Neutrophil (primary cell): ENCODE measurements around the gene UPF2.

ENCODE experiments used
- H3K27ac ChIP-seq: fragments of 200-600 bp; sonication (generic); 2 replicates; pipeline ENCODE4 v1.5.1; 2016; ENCODE audit warnings: mild to moderate bottlenecking, moderate library complexity
- H3K27me3 ChIP-seq: fragments of 200-600 bp; sonication (generic); 2 replicates; pipeline ENCODE4 v1.6.0; 2016; ENCODE audit warnings: mild to moderate bottlenecking
- H3K36me3 ChIP-seq: fragments of 200-600 bp; sonication (generic); 2 replicates; pipeline ENCODE4 v1.5.1; 2017
- H3K4me1 ChIP-seq, 2 experiments: fragments of 200-600 bp in 1 of 2; sonication (generic) in 1 of 2; 1 replicate in 1 of 2; 2 replicates in 1 of 2; pipeline versions ENCODE4 v1.5.1 to v1.6.1; 2013 to 2016; ENCODE audit warnings: low read depth in 1 of 2, low read length in 1 of 2, mild to moderate bottlenecking in 1 of 2, moderate library complexity in 1 of 2; ENCODE audit not compliant: control insufficient read depth in 1 of 2, insufficient read depth in 1 of 2
- H3K4me3 ChIP-seq, 2 experiments: fragments of 200-600 bp in 1 of 2; sonication (generic) in 1 of 2; 1 replicate in 1 of 2; 2 replicates in 1 of 2; pipeline ENCODE4 v1.5.1; 2013 to 2016; ENCODE audit warnings: low read depth in 1 of 2, low read length in 1 of 2, mild to moderate bottlenecking in 1 of 2, moderate library complexity in 1 of 2
- H3K9me3 ChIP-seq: fragments of 200-600 bp; sonication (generic); 2 replicates; pipeline ENCODE4 v1.5.1; 2016
- CTCF ChIP-seq: fragments of 200-600 bp; sonication (generic); IDR thresholded peaks from 2 replicates; pipeline ENCODE4 v1.5.1; 2016; ENCODE audit warnings: antibody characterized with exemption

UPF2 gene

GRCh38 chr10:11898033-11898371 lies 144.6 kb downstream of the UPF2 start:
- Histone ChIP-seq H3K27me3 (peaks cover 8% of the 10 kb centered on the region), H3K4me3 (no peak overlapping the region), H3K4me1 (peaks cover 0 to 3% of the 10 kb centered on the region in 2 experiments), H3K9me3 (no peaks in the 10 kb centered on the region), H3K36me3 (no peaks in the 10 kb centered on the region), H3K27ac (no peak overlapping the region)
- TF ChIP-seq CTCF, result no peak

DNA sequence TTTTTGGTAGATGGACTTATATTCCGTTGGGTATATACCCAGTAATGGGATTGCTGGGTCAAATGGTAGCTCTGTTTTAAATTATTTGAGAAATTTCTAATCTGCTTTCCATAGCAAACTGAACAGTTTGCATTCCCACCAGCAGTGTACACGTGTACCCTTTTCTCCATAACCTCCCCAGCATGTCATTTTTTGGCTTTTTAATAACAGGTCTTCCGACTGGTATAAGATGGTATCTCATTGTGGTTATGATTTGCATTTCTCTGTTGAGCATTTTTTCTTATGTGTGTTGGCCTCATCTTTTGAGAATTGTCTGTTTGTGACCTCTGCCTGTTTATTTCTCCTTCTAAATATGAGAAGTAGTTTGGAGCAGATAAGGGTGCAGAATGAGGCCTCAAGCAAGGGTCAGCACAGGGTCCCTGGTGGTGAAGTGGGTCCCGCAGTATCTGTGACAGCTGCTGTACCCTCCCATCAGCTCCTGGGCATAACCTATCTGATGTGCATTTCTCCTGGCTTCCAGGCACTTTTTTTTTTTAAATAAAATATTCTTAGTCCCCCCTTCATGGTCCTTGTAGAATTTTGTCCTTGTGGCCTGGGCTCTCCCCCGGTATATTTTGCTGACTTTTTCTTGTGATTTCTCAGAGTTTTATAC lies 145.9 kb downstream of the UPF2 start:
- Histone ChIP-seq H3K27ac (no peak overlapping the region), H3K4me1 (peaks cover 0 to 3% of the 10 kb centered on the region in 2 experiments), H3K4me3 (no peak overlapping the region), H3K27me3 (peaks cover 8% of the 10 kb centered on the region), H3K9me3 (no peaks in the 10 kb centered on the region), H3K36me3 (no peaks in the 10 kb centered on the region)
- no peak for TF ChIP-seq CTCF

- no peak overlapping the region for H3K4me3 ChIP-seq
- no peak overlapping the region for H3K27ac ChIP-seq
- TF ChIP-seq CTCF, result no peak
- H3K4me1 ChIP-seq, result no peaks in the 10 kb centered on the region
- H3K27me3 ChIP-seq, result no peaks in the 10 kb centered on the region
- H3K9me3 ChIP-seq, result no peaks in the 10 kb centered on the region
- H3K36me3 ChIP-seq, result no peaks in the 10 kb centered on the region
These were observed 147.0 kb downstream of the UPF2 start for GRCh38 chr10:11895598-11895997.

DNA sequence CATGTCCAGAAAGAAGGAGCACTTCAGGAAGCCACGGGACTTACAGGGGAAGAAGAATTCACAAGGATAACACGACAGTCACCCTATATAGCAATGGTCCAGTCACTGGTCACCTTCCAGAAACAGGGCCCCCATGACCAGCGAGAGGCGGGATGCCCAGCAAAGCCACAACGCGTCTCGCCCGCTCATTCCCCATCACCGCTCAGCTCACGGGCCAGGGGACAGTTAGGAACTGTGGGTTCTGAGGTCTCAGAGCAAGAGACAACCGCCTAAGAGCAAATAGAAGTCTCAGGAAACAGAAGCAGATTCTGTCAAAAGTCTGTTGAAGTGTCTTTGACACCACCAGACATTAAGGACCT lies 147.5 kb downstream of the UPF2 start:
- no peaks in the 10 kb centered on the region for H3K27me3 ChIP-seq
- no peaks in the 10 kb centered on the region for H3K4me1 ChIP-seq
- H3K36me3 ChIP-seq, result no peaks in the 10 kb centered on the region
- TF ChIP-seq CTCF, result no peak
- H3K9me3 ChIP-seq, result no peaks in the 10 kb centered on the region
- no peak overlapping the region for H3K27ac ChIP-seq
- no peak overlapping the region for H3K4me3 ChIP-seq

GRCh38 chr10:11894381-11895107 lies 148.1 kb downstream of the UPF2 start:
- Histone ChIP-seq H3K4me1 (no peaks in the 10 kb centered on the region), H3K36me3 (no peaks in the 10 kb centered on the region), H3K9me3 (no peaks in the 10 kb centered on the region), H3K27ac (no peak overlapping the region), H3K27me3 (no peaks in the 10 kb centered on the region), H3K4me3 (no peak overlapping the region)
- TF ChIP-seq CTCF, result no peak
